Activated T-helper 1 cell treated with anti-CD3 and anti-CD28 coated beads, Interleukin-2, amount 50 U/mL, for 16 hours (primary cell): Measurements from ENCODE around the gene KSR1.
"Not testable (repeated sequence)": the region's sequence is repeated elsewhere in the genome, so short reads cannot be mapped to it uniquely, and the experiment has no call there.

Experiments
- DNase-seq, 2 donors: peaks; one replicate each; pipeline ENCODE4 v3.0.0-alpha.2; 2020; ENCODE audit warnings: low read depth in 1 of 2, low spot score in 1 of 2

KSR1 gene

GRCh38 chr17:27671591-27671910, 215.3 kb downstream of the KSR1 start:
- DNase-seq: no peak

- not testable (repeated sequence) for DNase-seq
Measured at GRCh38 chr17:27671977-27672480, 215.8 kb downstream of the KSR1 start.

GRCh38 chr17:27674335-27674734, 218.1 kb downstream of the KSR1 start:
- no peak for DNase-seq
